Neuronal stem cell (in vitro differentiated cells): ENCODE measurements around the gene CCDC97. TPM values are rescaled to one million over a fixed set of nuclear protein-coding genes. Genes with fewer than 3 reads are reported as not detected.

Source experiments
- small RNA-seq: library from polyadenylated mRNA; stranded (forward); fragments of <200 nt; extraction: miRNeasy Mini kit (QIAGEN cat#:217004); gene quantifications from one replicate; pipeline ENCODE3, GENCODE V24; 2013; ENCODE audit not compliant: insufficient read depth

The CCDC97 gene

Small RNAs within 50 kb of the gene (small RNA-seq; reads per million reads assigned to genes)
- gene RN7SL34P, result not detected
